ENCODE data around the gene B3GNT3.
"Not testable (repeated sequence)": the region's sequence is repeated elsewhere in the genome, so short reads cannot be mapped to it uniquely, and the experiment has no call there.

Gene B3GNT3

GRCh38 chr19:17798599-17798998 is 3.7 kb downstream of the B3GNT3 start:
- not testable (repeated sequence) for DNase-seq

DNA sequence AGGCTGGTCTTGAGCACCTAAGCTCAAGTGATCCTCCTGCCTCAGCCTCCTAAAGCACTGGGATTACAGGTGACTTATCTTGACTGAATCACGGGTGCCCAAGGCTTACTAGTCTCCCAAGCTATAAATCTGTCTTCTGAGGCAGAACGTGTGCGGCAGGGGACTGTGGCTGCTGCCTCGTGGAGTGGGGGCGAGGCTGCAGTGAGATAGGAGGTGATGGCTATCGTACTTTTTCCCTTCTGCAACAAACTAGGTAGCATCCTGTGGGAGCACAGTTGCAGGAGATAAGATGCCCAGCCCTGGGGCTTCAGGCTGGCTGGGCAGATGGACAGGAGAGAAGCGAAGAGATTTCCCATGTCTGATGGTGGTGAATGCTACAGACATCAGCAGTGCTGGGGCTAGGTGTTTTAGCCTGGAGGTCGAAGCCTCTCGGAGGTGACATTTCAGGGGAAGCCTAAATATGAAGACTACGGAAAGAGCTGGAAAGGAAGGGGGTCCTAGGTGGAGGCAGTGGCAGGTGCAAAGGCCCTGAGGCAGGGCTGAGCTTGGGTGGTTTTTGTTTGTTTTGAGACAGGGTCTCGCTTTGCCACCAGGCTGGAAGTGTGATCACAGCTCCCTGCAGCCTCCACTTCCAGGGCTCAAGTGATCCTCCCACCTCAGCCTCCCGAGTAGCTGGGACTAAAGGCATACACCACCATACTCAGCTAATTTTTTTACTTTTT is 7.4 kb downstream of the B3GNT3 start:
- DNase-seq: no peak

DNA sequence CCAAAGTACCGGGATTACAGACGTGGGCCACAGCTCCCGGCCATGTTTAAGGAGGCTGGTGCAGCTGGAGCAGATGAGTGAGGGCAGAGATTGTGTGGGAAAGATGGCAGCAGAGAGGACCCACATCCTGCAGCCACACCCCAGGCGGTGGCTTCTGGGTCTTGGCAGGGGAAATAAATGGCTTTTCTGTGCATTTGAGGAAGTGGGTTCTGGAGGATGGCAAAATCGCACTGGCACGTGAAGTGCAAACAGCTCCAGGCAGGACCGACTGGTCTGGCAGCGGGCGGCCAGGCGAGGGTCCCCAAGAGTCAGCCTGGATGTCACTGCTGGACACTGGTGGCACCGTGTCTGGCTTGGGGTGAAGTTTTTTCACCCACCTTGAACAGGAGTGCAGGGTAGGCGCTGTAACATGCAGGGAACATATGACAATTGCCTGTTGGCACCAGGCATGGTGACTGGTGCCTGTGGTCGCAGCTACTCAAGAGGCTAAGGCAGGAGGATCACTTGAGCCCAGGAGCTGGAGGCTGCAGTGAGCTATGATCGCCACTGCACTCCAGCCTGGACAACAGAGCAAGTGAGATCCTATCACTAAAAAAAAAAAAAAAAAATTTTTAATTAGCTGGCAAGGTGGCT is 8.4 kb downstream of the B3GNT3 start:
- no peak for DNase-seq

DNA sequence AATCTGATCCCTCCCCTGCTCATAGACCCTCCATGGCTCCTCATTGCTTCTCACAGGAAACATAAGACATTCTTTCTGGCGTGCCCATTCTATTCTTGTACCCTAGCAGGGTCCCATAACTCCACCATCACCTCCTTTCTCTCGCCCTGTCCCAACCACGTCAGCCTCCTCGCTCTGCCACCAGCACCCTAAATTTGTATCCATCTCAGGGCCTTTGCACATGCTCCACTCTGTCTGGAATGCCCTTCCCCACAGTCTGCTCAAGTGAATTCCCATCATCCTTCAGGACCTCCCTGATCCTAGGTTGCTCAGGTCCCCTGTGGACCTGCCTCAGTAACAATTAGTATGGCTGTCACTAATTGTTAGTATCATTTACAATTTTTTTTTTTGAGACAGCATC is 10.5 kb downstream of the B3GNT3 start:
- DNase-seq: no peak

GRCh38 chr19:17806945-17807344 is 12.0 kb downstream of the B3GNT3 start:
- DNase-seq: no peak

DNA sequence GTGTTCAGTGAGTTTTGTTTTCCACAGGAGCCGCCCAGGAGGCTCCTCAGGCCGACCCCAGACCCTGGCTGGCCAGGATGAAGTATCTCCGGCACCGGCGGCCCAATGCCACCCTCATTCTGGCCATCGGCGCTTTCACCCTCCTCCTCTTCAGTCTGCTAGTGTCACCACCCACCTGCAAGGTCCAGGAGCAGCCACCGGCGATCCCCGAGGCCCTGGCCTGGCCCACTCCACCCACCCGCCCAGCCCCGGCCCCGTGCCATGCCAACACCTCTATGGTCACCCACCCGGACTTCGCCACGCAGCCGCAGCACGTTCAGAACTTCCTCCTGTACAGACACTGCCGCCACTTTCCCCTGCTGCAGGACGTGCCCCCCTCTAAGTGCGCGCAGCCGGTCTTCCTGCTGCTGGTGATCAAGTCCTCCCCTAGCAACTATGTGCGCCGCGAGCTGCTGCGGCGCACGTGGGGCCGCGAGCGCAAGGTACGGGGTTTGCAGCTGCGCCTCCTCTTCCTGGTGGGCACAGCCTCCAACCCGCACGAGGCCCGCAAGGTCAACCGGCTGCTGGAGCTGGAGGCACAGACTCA is 12.9 kb downstream of the B3GNT3 start:
- DNase-seq: no peak

DNA sequence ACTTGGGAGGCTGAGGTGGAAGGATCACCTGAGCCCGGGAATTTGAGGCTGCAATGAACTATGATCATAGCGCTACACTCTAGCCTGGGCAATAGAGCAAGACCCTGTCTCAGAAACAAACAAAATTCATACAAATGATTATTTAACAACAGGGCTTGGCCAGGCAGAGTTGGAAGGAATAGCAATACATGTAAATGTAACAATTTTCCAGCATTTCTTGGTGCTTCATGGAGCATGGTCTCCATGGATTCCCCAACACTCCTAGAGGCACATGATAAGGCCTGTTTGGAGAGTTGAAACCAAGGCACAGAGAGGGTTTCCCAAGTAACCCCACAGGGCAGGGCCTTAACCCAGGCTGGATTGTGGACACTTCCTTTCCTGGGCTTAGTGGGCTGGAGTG is 16.2 kb downstream of the B3GNT3 start:
- no peak for DNase-seq

DNA sequence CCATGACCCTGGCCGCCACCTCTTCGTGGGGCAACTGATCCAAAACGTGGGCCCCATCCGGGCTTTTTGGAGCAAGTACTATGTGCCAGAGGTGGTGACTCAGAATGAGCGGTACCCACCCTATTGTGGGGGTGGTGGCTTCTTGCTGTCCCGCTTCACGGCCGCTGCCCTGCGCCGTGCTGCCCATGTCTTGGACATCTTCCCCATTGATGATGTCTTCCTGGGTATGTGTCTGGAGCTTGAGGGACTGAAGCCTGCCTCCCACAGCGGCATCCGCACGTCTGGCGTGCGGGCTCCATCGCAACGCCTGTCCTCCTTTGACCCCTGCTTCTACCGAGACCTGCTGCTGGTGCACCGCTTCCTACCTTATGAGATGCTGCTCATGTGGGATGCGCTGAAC is 16.7 kb downstream of the B3GNT3 start:
- DNase-seq: no peak

GRCh38 chr19:17812099-17812498 is 17.2 kb downstream of the B3GNT3 start:
- no peak for DNase-seq

GRCh38 chr19:17817668-17818363 is 22.9 kb downstream of the B3GNT3 start:
- no peak for DNase-seq

- no peak for DNase-seq
These were observed 26.3 kb downstream of the B3GNT3 start, which contains the start of gene INSL3 for GRCh38 chr19:17821190-17821589. Gene INSL3 (minus strand): TSS chr19:17821519. CDS start chr19:17821506, 13 bp downstream.

- no peak for DNase-seq
These were observed 29.4 kb downstream of the B3GNT3 start for GRCh38 chr19:17824339-17824738.

DNA sequence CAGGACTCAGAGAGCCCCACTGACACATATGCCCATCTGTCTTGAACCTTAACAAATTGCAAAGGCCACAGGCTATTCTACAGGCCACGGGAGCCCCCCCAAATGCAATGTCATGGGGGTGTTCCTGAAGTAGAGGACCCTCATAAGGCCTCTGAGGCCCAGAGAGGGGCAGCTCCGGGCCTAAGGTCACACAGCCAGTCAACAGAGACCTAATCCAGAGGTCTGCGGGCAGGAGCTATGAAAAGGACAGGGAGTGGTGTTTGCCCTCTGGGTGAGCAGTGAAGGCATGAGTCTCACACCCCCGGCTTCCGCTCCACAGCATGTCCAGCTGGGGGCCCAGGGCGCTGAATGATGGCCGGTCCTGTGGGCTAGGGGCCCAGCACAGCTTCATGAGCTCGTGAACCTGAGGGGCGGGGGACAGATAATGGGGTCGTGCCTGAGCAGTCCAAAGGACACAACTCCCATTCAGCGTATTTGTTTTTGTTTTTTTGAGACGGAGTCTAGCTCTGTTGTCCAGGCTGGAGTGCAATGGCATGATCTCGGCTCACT is 31.6 kb downstream of the B3GNT3 start:
- no peak for DNase-seq

- no peak for DNase-seq
These were observed 35.1 kb downstream of the B3GNT3 start for GRCh38 chr19:17829855-17830566.

DNA sequence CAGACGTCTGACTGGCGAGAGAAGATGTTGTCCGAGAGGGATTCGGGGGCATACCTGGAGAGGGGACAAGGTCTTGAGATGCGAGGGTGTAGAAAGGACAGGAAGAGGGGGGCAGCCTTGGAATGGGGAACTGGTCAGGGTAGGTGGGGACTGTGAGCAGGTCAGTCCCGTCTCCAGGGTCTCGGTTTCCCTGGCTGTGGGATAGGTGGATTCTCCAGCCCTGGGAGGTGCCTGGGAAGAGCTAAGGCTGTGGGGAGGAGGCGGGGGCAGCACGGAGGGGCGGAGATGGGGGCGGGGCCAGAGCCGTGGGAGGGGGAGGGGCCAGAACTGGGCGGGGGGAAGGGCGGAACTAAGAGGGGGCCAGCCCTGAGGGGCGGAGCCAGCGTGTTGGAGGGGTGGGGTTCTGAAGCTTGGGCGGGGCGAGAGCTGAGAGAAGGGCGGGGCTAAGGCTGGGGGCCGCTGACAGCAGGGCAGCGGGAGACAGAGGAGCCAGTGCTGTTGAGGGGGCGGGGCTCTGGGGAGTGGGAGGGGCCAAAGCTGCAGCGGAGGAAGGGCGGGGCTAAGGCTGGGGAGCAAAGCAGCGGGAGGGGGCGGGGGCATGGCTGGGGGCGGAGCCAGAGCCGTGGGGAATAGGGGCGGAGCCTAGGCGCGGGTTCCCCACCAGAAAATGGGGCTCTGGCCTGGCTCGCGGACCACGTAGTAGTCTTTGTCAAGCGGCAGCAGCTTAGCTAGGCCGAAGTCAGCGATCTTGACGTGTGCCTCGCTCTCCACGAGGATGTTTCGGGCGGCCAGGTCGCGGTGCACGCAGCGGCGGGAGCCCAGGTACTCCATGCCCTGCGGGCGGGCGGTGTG is 35.9 kb downstream of the B3GNT3 start:
- peak; percentile 61 to 66 for DNase-seq

- DNase-seq: no peak
These were observed 36.5 kb downstream of the B3GNT3 start for GRCh38 chr19:17831419-17831888.

GRCh38 chr19:17832443-17833208 is 37.7 kb downstream of the B3GNT3 start:
- DNase-seq: no peak

GRCh38 chr19:17834350-17835181 is 39.6 kb downstream of the B3GNT3 start:
- no peak for DNase-seq

DNA sequence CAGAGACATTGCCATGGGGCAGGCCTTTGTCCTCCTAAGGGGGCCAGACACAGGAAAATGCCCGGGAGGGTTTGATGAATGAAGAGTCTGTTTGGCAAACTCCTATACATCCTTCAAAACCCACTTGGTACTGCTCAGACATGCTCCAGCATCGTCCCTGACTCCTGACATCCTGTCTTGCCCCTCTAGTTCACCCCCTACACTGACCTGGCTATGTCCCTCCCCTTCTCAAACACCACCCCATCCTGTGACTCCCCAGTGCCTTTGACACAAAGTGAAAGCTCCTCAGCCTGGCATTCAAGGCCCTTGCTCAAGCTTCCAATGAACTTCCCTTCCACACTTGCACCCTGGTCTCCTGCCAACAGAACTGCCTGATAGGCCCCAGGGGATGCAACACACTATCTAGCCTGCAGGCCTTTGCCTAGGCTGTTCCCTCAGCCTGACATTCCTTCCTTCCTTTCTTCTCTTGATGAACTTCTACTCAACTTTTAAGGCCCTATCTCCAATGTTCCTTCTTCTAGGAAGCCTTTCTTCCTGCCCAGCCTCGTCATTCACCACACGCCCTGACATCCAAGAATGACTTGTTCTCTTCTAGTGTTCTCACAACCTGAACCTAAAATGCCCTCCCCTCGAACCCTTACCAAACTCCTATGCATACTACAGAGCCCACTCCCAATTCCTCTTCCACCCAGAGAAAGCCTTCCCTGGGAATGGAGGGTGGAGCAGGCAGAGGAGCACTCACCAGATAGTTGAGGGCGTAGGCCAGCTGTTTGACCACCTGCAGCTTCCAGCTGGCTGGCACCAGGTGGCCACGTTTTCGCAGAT is 40.5 kb downstream of the B3GNT3 start:
- DNase-seq: no peak

All from stimulated activated CD4-positive, alpha-beta T cell treated with anti-CD3 and anti-CD28 coated beads, Interleukin-2, amount 100 ng/mL, for 24 hours (primary cell).